Measurements from ENCODE around the gene TSPYL4.

The TSPYL4 gene

GRCh38 chr6:116210316-116210715 is 43.6 kb downstream of the TSPYL4 start:
- TF ChIP-seq ZFX (IDR thresholded peaks at IDR 0.05) (no peak), CTCF (conservative IDR thresholded peaks at IDR 0.05) (no peak)
- H3K27ac ChIP-seq, result no peak overlapping the region

GRCh38 chr6:116208056-116208785 is 45.7 kb downstream of the TSPYL4 start:
- TF ChIP-seq ZFX (IDR thresholded peaks at IDR 0.05), result no peak
- TF ChIP-seq CTCF (conservative IDR thresholded peaks at IDR 0.05), result no peak
- no peak overlapping the region for H3K27ac ChIP-seq

- TF ChIP-seq CTCF (conservative IDR thresholded peaks at IDR 0.05) (no peak), ZFX (IDR thresholded peaks at IDR 0.05) (no peak)
- H3K27ac ChIP-seq, result no peak overlapping the region
These were observed 47.5 kb downstream of the TSPYL4 start for GRCh38 chr6:116206231-116206903.

GRCh38 chr6:116205281-116205680 is 48.6 kb downstream of the TSPYL4 start:
- TF ChIP-seq ZFX (IDR thresholded peaks at IDR 0.05) (no peak), CTCF (conservative IDR thresholded peaks at IDR 0.05) (no peak)
- H3K27ac ChIP-seq, result no peak overlapping the region

DNA sequence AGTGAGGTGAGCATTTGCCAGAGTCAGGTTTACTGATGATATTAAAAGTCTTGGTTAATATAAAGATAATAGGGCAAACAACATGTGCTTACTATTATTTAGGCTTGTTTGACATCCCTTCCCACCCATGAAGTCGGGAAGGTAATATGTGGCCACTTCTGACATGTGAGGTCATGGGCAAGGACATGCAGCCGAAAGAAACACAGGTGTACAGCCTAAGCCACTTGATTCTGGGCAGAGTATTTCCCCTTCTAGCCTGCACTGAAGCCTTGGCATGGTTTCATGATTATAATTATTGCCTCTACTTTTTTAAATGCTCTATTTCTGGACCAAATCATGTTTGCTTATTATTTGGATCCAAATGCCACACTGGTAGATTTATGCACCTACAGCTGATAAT is 52.3 kb downstream of the TSPYL4 start:
- no peak for TF ChIP-seq CTCF (conservative IDR thresholded peaks at IDR 0.05)
- no peak for TF ChIP-seq ZFX (IDR thresholded peaks at IDR 0.05)
- H3K27ac ChIP-seq, result no peak overlapping the region

DNA sequence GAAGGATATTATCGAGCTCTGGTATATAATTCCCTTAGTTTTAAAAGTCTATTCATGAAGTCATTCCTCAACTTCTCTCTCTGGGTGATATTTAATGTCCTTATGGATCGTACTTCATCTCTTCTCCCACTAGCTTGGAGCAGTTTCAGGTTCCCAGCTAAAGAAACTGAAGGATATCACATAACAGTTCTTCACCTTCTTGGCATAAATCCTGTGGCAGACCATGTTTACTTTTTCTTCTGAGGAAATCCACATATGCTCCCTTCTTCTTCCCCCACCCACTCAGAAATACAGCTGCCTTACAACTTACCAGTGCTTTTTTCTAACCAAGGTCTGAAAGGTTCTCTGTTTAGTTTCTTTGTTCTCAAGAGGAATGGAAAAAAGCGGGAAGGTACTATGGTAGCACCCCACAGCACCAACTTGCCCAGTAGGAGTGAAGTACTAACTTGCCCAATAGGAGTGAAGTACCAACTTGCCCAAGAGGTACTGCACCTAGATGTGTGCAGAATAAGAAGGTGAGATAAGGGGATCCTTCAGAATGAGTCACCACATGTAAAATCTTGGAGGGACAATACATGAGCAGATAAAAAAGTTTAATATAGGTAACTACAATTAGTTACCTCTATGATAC is 53.1 kb downstream of the TSPYL4 start:
- no peak overlapping the region for H3K27ac ChIP-seq
- no peak for TF ChIP-seq CTCF (conservative IDR thresholded peaks at IDR 0.05)
- TF ChIP-seq ZFX (IDR thresholded peaks at IDR 0.05), result no peak
